ENCODE data around the gene ZFYVE27. TPM values are rescaled to one million over a fixed set of nuclear protein-coding genes. Genes with fewer than 3 reads are reported as not detected.

The ZFYVE27 gene
- total RNA-seq, 1 donor from 2014 or later, result 13.7 TPM

DNA sequence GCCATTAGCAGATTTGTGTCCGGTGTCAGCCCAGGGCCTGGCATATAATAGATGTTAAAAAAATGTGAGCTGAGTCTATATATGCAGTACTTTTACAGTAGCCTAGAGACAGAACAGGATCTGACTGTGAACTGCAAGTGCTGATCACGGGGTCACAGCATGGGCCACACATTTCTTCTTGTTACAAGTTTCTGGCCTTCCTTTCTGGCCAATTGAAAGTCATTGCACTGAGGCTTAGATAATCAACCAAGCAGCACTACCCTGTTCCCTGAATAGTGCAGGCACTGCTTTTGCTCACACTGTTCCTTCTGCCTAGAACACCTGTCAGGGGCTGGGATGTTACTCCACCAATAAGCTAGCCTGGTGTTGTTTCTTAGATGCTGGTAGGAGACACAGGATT lies 28.8 kb upstream of the ZFYVE27 start:
- no peaks in the 10 kb centered on the region for H3K36me3 Mint-ChIP-seq
- H3K9me3 Mint-ChIP-seq, result no peaks in the 10 kb centered on the region
- Histone ChIP-seq H3K4me3 (no peak overlapping the region), H3K4me1 (peaks cover 5% of the 10 kb centered on the region), H3F3A (ENCODE audit: low read depth) (peaks cover 8% of the 10 kb centered on the region), H3K79me2 (ENCODE audit: low read depth) (no peaks in the 10 kb centered on the region), H4K20me1 (ENCODE audit: low read depth) (no peaks in the 10 kb centered on the region), H3K36me3 (no peaks in the 10 kb centered on the region), H2AFZ (replicated peaks) (no peak overlapping the region), H3K27ac (no peak overlapping the region), H3K4me2 (no peak overlapping the region), H3K9me3 (ENCODE audit: low read depth) (no peaks in the 10 kb centered on the region), H3K9ac (no peak overlapping the region), H3K27me3 (no peaks in the 10 kb centered on the region)
- peaks cover 7% of the 10 kb centered on the region for H3K27me3 Mint-ChIP-seq (ENCODE audit: insufficient read depth, low read depth)
- H3K4me1 Mint-ChIP-seq, result peaks cover 16% of the 10 kb centered on the region
- H3K27ac Mint-ChIP-seq, result no peak overlapping the region
- TF ChIP-seq EZH2phosphoT487 (IDR thresholded peaks at IDR 0.05), result no peak
- no peak for DNase-seq (ENCODE audit: low spot score)
- no peak overlapping the region for H3K4me3 Mint-ChIP-seq

DNA sequence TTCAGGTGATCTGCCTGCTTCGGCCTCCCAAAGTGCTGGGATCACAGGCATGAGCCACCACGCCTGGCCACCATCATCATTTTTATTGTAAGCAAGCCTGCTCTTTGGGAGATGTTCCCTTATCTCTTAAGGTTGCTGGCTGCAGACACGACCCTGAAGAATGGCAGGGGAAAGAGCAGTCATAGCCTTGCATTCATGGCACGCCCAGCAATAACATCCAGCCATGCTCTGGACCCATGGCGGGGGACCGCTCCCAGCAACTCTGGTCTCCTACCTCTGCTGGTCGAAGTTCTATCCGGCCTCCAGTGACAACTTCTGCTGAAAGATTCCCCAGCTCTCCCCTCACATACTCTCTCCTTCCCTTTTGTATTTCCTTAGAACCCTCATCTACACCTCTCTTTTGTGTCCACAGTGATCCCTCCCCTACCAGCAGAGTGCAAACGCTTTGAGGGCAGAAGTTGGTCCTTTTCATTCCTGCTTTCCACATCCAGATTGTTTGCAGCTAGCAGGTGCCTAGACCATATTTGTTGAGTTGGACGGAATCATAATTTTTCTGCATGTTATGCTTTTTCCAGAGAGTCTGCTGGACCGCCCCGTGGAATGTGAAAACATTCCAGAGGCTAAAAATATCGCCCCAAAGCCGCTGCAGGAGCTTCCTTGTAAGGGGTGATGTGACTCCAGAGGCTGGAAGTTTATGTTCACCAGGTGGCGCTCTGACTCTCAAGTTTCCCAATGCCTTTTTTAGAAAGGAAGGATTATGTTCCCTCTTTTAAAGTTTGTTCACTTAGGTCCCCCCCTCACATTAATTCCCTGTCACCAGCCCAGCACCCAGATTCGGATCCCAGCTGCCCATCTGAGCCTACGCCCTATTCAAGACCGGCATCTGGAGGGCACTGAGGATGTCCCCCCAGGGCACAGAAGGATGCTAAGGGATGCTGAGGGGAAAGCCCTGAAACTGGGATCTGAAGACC lies 27.7 kb upstream of the ZFYVE27 start:
- H3K27ac ChIP-seq, result no peak overlapping the region
- H3K4me2 ChIP-seq, result no peak overlapping the region

DNA sequence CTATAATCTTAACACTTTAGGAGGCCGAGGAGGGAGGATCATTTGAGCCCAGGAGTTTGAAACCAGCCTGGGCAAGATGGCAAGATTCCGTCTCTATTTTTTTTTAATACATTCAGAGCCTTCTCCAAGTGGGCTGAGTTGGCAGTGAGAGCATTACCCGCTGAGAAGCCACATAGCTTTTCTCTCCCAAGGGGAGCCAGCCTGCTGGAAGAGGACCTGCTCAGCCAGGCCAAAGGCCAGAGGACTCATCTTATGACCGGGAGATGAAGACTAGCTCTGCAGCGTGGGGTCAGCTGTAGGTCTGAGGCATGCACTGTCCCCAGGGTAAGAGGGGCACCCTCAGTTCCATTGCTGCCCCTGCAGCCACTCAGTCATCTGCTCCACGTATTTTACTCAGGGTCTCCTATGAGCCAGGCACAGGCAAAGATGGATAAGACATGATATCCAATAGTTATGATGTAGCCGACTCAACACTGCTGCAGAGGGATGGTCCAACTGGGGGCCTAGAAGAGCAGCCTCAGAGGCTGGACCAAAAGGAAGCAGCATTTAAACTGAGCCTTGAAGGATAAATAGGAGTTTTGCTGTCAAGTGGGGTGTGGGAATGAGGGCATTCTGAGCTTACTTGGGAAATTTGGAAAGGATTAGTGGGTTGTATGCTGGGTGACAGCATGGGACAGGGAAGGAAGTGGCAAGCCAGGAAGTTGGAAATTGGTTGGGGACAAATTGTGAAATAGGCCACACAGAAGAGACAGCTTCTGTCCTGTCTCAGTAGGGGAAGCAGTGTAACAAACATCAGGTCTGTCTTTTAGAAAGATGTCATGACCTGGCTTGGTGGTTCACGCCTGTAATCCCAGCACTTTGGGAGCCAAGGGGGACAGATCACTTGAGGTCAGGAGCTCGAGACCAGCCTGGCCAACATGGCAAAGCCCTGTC lies 25.0 kb upstream of the ZFYVE27 start:
- H3K79me2 ChIP-seq (ENCODE audit: low read depth), result peaks cover 21% of the 10 kb centered on the region
- no peak overlapping the region for H3K27ac ChIP-seq
- H3F3A ChIP-seq (ENCODE audit: low read depth), result peaks cover 30% of the 10 kb centered on the region
- Mint-ChIP-seq H3K27me3 (ENCODE audit: insufficient read depth, low read depth) (peaks cover 7% of the 10 kb centered on the region), H3K4me1 (peaks cover 35% of the 10 kb centered on the region), H3K9me3 (no peaks in the 10 kb centered on the region), H3K27ac (no peak overlapping the region), H3K4me3 (peak overlapping the region; percentile 69), H3K36me3 (no peaks in the 10 kb centered on the region)
- no peak for DNase-seq (ENCODE audit: low spot score)
- no peak for TF ChIP-seq EZH2phosphoT487 (IDR thresholded peaks at IDR 0.05)
- H3K9me3 ChIP-seq (ENCODE audit: low read depth), result no peaks in the 10 kb centered on the region
- H2AFZ ChIP-seq (replicated peaks), result no peak overlapping the region
- H3K4me1 ChIP-seq, result peaks cover 21% of the 10 kb centered on the region
- H3K27me3 ChIP-seq, result no peaks in the 10 kb centered on the region
- no peak overlapping the region for H3K4me2 ChIP-seq
- no peak overlapping the region for H3K4me3 ChIP-seq
- no peak overlapping the region for H3K9ac ChIP-seq
- no peaks in the 10 kb centered on the region for H3K36me3 ChIP-seq
- peaks cover 10% of the 10 kb centered on the region for H4K20me1 ChIP-seq (ENCODE audit: low read depth)

More for the DNA sequence above, 27.7 kb upstream of the ZFYVE27 start:
- peak; percentile 78 for DNase-seq (ENCODE audit: low spot score)
- H3K36me3 Mint-ChIP-seq, result no peaks in the 10 kb centered on the region
- peaks cover 18% of the 10 kb centered on the region for H3K4me1 Mint-ChIP-seq
- no peak overlapping the region for H3K4me3 Mint-ChIP-seq
- H3K4me1 ChIP-seq, result peaks cover 7% of the 10 kb centered on the region
- no peaks in the 10 kb centered on the region for H3K36me3 ChIP-seq
- H3K9me3 ChIP-seq (ENCODE audit: low read depth), result no peaks in the 10 kb centered on the region
- peak overlapping the region; percentile 62 for H3K27ac Mint-ChIP-seq
- H3K27me3 Mint-ChIP-seq (ENCODE audit: insufficient read depth, low read depth), result peaks cover 7% of the 10 kb centered on the region
- H2AFZ ChIP-seq (replicated peaks), result peak overlapping the region; percentile 30
- H3K9me3 Mint-ChIP-seq, result no peaks in the 10 kb centered on the region
- H3K9ac ChIP-seq, result no peak overlapping the region
- H3K4me3 ChIP-seq, result no peak overlapping the region
- no peak for TF ChIP-seq EZH2 (IDR thresholded peaks at IDR 0.05)
- TF ChIP-seq CTCF (IDR thresholded peaks at IDR 0.05), result peak; percentile 77
- no peak for TF ChIP-seq EZH2phosphoT487 (IDR thresholded peaks at IDR 0.05)
- peaks cover 14% of the 10 kb centered on the region for H3F3A ChIP-seq (ENCODE audit: low read depth)
- H3K79me2 ChIP-seq (ENCODE audit: low read depth), result no peaks in the 10 kb centered on the region
- no peaks in the 10 kb centered on the region for H3K27me3 ChIP-seq
- no peaks in the 10 kb centered on the region for H4K20me1 ChIP-seq (ENCODE audit: low read depth)

- peaks cover 26% of the 10 kb centered on the region for H3K79me2 ChIP-seq (ENCODE audit: low read depth)
- peaks cover 38% of the 10 kb centered on the region for H3K4me1 Mint-ChIP-seq
- no peaks in the 10 kb centered on the region for H3K9me3 ChIP-seq (ENCODE audit: low read depth)
Observed at GRCh38 chr10:97713339-97713825, 23.5 kb upstream of the ZFYVE27 start, which contains the start of gene MARVELD1. Gene MARVELD1 (plus strand): TSS chr10:97713730. CDS start chr10:97713877, 147 bp downstream.

More at GRCh38 chr10:97713339-97713825, 23.5 kb upstream of the ZFYVE27 start, which contains the start of gene MARVELD1:
- no peak within 1 kb of the TSS for H3K9ac ChIP-seq
- H3F3A ChIP-seq (ENCODE audit: low read depth), result peaks cover 38% of the 10 kb centered on the region
- peak within 1 kb of the TSS; percentile 58 for H3K4me3 ChIP-seq
- H3K36me3 ChIP-seq, result no peaks in the 10 kb centered on the region
- peaks cover 1% of the 10 kb centered on the region for H3K36me3 Mint-ChIP-seq
- TF ChIP-seq EZH2phosphoT487 (IDR thresholded peaks at IDR 0.05), result no peak
- TF ChIP-seq EZH2 (IDR thresholded peaks at IDR 0.05), result no peak
- TF ChIP-seq CTCF (IDR thresholded peaks at IDR 0.05), result no peak
- peaks cover 14% of the 10 kb centered on the region for H4K20me1 ChIP-seq (ENCODE audit: low read depth)
- H3K27me3 ChIP-seq, result no peaks in the 10 kb centered on the region
- H3K4me1 ChIP-seq, result peaks cover 30% of the 10 kb centered on the region
- peak within 1 kb of the TSS; percentile 97 for H3K27ac Mint-ChIP-seq
- no peaks in the 10 kb centered on the region for H3K9me3 Mint-ChIP-seq
- H3K27ac ChIP-seq, result no peak within 1 kb of the TSS
- peak; percentile 79 for DNase-seq (ENCODE audit: low spot score)
- peak within 1 kb of the TSS; percentile 81 for H2AFZ ChIP-seq (replicated peaks)
- peak within 1 kb of the TSS; percentile 88 for H3K4me2 ChIP-seq
- H3K4me3 Mint-ChIP-seq, result peak within 1 kb of the TSS; percentile 98
- peaks cover 7% of the 10 kb centered on the region for H3K27me3 Mint-ChIP-seq (ENCODE audit: insufficient read depth, low read depth)

All from neural progenitor cell (in vitro differentiated cells).